Subcutaneous abdominal adipose tissue (tissue), 5 donors: ENCODE results near the gene UPF3A.
"Not testable (repeated sequence)": the region's sequence is repeated elsewhere in the genome, so short reads cannot be mapped to it uniquely, and the experiment has no call there.

Experiments used
- H3K27ac ChIP-seq: one replicate; pipeline ENCODE4 v1.7.0; 2013; ENCODE audit warnings: low read depth, mild to moderate bottlenecking, inconsistent platforms, low read length, moderate library complexity
- H3K27me3 ChIP-seq, 5 donors: one replicate each; pipeline ENCODE4 v1.7.0; 2013; ENCODE audit warnings: low read length in 5 of 5, inconsistent platforms in 1 of 5; ENCODE audit not compliant: control insufficient read depth in 5 of 5, insufficient read depth in 4 of 5
- H3K36me3 ChIP-seq, 5 donors: one replicate each; pipeline ENCODE4 v1.7.0; 2013; ENCODE audit warnings: low read length in 5 of 5; ENCODE audit not compliant: control insufficient read depth in 5 of 5, insufficient read depth in 5 of 5
- H3K4me1 ChIP-seq, 5 donors: one replicate each; pipeline ENCODE4 v1.7.0; 2013; ENCODE audit warnings: low read length in 5 of 5, mild to moderate bottlenecking in 3 of 5, moderate library complexity in 1 of 5; ENCODE audit not compliant: control insufficient read depth in 5 of 5, insufficient read depth in 5 of 5
- H3K4me3 ChIP-seq, 5 donors: one replicate each; pipeline ENCODE4 v1.7.0; 2013; ENCODE audit warnings: low read length in 5 of 5, low read depth in 1 of 5
- H3K9ac ChIP-seq, 5 donors: one replicate each; pipeline ENCODE4 v1.7.0; 2013; ENCODE audit warnings: low read length in 5 of 5, mild to moderate bottlenecking in 4 of 5, moderate library complexity in 3 of 5
- H3K9me3 ChIP-seq, 5 donors: one replicate each; pipeline ENCODE4 v1.7.0; 2013; ENCODE audit warnings: low read length in 5 of 5; ENCODE audit not compliant: control insufficient read depth in 5 of 5
- donor health status: healthy.
- donor health status: healthy.
- donor health status: healthy.
- donor health status: healthy.
- donor health status: healthy.

The UPF3A gene

DNA sequence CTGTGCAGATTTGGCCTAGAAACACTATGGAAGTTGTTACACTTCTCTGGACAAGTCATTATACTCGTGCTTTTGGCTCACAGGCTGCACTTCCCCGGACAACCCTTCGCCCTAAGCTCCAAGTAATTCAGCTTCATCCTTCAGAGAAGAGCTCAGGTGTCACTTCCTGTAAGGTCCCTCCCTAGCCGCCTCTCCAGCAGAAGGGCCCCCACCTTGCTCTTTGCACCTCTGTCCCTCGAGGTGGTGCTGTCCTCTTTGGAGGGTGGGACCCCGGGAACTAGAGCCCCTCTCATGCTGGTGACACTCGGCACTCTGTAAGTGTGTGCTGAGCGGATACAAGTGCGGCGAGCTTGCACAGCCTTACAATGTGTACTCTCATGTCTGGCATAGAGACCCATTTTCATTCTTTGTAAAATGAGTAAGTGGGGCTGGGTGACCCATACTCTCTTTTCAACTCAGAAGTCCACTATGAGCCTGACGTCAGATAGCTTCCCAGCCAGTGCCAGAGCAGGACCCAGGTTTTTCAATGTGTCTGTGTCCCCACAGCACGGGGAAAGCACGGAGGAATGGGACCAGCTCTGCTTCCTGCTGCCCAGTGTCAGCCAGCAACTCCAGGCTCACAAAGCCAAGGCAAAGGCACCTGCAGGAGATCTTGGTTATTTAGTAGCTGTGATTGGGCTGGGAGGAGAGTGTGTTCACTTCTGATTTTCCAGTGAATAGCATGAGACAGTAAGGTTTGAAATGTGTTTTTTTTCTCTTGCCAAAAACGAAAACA lies 59.8 kb downstream of the UPF3A start:
- Histone ChIP-seq H3K27ac (no peak overlapping the region), H3K4me3 (peak overlapping the region in 3 of 5 donors; percentile 5 to 44 (median 26)), H3K4me1 (peaks cover 3 to 20% (median 11%) of the 10 kb centered on the region in 5 donors), H3K27me3 (no peaks in the 10 kb centered on the region), H3K9me3 (no peaks in the 10 kb centered on the region), H3K36me3 (no peaks in the 10 kb centered on the region), H3K9ac (peak overlapping the region in 2 of 5 donors; percentile 20 to 53)

GRCh38 chr13:114347256-114347655 lies 65.9 kb downstream of the UPF3A start:
- H3K9me3 ChIP-seq, H3K9ac ChIP-seq: not testable (repeated sequence)

DNA sequence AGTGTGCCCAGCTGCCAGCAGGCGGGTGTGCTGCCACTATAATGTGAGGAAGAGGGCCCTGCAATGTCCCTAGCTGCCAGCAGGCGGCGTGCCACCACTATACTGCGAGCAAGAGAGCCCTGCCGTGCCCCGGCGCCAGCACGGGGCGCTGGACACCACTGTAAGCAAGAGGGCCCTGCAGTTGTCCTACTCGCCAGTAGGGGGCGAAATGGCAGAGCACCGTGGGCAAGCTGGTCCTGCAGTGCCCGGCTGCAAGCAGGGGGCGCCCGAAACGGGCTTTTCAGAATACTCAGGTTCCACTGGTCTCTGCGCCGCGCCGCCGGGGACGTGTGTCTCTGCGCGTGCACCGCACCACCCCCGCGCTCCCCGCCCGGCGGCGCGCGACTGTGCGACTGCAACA lies 71.4 kb downstream of the UPF3A start:
- not testable (repeated sequence) for H3K4me3 ChIP-seq, H3K4me1 ChIP-seq, H3K36me3 ChIP-seq, H3K27me3 ChIP-seq, H3K9me3 ChIP-seq, H3K9ac ChIP-seq, H3K27ac ChIP-seq

More at GRCh38 chr13:114347256-114347655, 65.9 kb downstream of the UPF3A start:
- not testable (repeated sequence) for H3K27me3 ChIP-seq, H3K4me3 ChIP-seq, H3K4me1 ChIP-seq, H3K36me3 ChIP-seq, H3K27ac ChIP-seq

- H3K9ac ChIP-seq, H3K9me3 ChIP-seq, H3K36me3 ChIP-seq, H3K27me3 ChIP-seq, H3K27ac ChIP-seq, H3K4me3 ChIP-seq, H3K4me1 ChIP-seq: not testable (repeated sequence)
Measured at GRCh38 chr13:114353382-114353781, 72.0 kb downstream of the UPF3A start.
